NK-92 treated with Interleukin-12 subunit alpha and Interleukin-12 subunit beta, amount 100 ng/mL, for 24 hours (cell line): Measurements from ENCODE around the gene POLR1E.
A peak's percentile ranks its signal among the peaks of the same experiment; 100 is the strongest.
"Not testable (repeated sequence)": the region's sequence is repeated elsewhere in the genome, so short reads cannot be mapped to it uniquely, and the experiment has no call there.

Experiments used
- DNase-seq: peaks from one replicate; lab custom pipeline; 2025; lab: John Stamatoyannopoulos, UW

The POLR1E gene

GRCh38 chr9:37465249-37466036 lies 20.3 kb upstream of the POLR1E start, which contains the start of gene ZBTB5:
Gene ZBTB5 (minus strand): TSS chr9:37465450. CDS start chr9:37442551, 22,899 bp downstream.
- DNase-seq: peak; percentile 99

DNA sequence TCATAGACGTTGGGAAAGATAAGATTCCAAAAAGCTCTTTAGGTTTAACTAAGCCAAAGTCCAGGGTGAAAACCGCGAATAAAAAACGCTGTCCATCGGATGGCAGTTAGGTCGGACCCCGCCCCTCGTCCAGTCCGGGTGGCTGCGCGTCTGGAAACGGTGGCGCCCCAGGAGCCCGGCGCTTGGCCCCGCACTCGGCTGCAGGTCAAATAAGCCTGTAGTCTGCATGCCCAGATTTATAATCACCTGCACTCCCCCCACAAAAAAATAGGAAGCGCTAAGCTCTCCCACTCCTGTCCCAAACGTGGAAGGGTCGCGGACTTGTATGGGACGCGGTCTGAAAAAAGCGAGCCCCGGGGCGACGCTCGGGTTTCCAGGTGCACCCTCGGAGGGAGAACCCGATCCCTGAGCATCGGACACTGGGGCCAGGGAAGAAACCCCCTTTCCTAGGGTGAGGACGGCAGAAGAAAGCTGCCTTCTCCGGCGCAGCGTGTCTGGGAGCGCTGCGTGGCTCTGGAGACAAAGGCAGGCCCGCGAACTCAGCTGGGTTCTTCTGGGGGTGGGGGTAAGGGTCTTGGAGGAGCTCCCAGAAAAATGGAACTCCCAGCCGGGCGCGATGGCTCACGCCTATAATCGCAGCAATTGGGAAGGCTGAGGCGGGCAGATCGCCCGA lies 19.6 kb upstream of the POLR1E start:
- DNase-seq: peak; percentile 58

DNA sequence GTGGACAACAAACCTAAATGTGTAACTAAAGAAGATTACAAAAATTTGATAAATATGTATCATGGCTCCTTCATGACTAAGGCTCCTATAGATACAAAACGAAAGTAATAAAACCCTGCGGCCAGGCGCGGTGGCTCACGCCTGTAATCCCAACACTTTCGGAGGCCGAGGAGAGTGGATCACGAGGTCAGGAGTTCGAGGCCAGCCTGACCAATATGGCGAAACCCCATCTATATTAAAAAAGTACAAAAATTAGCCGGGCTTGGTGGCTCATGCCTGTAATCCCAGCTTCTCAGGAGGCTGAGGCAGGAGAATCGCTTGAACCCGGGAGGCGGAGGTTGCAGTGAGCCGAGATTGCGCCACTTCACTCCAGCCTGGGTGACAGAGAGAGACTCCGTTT lies 18.2 kb upstream of the POLR1E start:
- DNase-seq: not testable (repeated sequence)

DNA sequence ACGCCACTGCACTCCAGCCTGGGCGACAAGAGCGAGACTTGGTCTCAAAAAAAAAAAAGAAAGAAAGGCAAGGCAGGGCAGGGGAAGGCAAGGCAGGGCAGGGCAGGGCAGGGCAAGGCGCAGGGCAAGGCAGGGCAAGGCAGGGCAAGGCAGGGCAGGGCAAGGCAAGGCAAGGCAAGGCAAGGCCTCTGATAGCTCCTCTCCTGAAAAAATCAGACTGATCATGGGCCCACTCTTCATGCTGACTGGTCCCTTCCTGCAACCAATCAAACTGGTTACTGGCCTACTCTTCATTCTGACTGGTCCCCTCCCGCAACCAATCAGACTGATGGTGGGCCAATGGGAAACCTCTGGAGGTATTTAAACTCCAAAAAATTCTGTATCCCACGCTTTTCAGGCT lies 17.1 kb upstream of the POLR1E start:
- no peak for DNase-seq

- DNase-seq: no peak
Observed at GRCh38 chr9:37471942-37472684, 13.6 kb upstream of the POLR1E start.

DNA sequence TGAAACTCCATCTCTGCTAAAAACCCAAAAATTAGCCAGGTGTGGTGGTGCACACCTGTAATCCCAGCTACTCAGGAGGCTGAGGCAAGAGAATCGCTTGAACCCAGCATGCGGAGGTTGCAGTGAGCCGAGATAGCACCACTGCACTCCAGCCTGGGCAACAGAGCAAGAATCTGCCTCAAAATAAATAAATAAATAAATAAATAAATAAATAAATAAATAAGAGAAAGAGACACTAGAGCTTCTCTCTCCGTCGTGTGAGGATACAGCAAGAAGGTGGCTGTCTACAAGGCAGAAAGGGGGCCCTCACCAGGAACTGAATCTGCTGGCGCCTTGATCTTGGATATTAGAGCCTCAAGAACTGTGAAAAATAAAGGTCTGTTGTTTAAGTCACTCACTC lies 11.8 kb upstream of the POLR1E start:
- DNase-seq: not testable (repeated sequence)

DNA sequence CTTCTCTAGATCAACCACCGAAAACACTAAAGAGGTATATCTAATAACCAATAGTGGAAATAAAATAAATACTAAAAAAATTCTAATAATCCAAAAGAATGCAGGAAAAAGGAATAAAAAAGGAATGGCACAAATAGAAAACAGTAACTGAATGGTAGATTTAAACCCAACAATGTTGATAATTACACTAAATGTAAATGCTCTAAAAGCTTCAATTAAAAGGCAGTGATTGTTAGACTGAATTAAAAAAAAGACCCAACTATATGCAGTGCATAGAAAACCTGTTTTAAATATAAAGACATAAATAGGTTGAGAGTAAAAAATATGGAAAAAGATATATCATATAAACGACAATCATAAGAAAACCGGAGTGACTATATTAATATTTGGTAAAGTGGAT lies 11.3 kb upstream of the POLR1E start:
- no peak for DNase-seq

DNA sequence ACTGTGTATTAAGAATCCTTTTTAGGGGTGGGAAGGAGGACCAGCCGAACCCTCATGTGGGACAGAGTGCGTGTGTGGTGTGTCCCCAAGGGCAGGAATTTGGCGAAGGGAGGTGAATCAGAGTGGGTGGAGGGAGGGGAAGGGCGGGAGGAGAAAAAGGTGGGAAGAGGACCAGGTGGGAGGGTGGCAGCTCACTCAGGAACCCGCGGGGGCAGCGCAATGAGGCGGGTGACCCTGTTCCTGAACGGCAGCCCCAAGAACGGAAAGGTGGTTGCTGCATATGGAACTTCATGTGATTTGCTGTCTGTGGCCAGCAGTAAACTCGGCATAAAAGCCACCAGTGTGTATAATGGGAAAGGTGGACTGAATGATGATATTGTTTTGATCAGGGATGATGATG lies 8.8 kb upstream of the POLR1E start:
- DNase-seq: no peak

GRCh38 chr9:37477443-37477842 lies 8.3 kb upstream of the POLR1E start:
- not testable (repeated sequence) for DNase-seq

DNA sequence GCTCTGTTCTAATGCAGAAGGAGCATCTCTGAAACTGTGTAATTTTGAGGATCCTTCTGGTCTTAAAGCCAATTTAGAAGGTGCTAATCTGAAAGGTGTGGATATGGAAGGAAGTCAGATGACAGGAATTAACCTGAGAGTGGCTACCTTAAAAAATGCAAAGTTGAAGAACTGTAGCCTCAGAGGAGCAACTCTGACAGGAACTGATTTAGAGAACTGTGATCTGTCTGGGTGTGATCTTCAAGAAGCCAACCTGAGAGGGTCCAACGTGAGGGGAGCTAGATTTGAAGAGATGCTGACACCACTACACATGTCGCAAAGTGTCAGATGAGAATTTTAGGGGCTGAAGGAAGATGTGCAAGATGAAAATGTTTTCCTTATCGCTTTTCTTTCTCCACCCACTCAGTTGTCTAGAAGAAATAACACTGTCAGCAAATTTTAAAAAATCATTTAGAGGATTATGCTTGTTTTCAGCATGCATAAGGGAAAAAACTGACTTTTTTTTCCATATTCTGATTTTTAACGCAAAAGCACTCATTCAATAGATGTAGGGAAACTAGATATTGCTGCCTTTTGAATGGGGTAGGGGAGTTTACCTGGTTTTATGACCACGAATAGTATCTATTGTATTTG lies 7.6 kb upstream of the POLR1E start:
- DNase-seq: not testable (repeated sequence)

DNA sequence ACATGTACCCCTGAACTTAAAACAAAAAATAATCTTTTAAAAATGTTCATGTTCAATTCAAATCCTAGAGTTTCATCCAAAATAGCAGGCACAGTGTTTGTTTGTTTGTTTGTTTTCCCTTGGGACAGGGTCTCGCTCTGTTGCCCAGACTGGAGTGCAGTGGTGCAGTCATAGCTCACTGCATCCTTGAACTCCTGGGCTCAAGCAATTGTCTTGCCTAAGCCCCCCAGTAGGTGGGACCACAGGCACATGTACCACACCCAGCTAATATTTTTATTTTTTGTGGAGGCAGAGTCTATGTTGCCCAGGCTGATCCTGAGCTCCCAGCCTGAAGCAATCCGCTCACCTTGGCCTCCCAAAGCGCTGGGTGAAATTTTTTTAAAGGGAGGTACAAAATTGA lies 5.0 kb upstream of the POLR1E start:
- DNase-seq: no peak

DNA sequence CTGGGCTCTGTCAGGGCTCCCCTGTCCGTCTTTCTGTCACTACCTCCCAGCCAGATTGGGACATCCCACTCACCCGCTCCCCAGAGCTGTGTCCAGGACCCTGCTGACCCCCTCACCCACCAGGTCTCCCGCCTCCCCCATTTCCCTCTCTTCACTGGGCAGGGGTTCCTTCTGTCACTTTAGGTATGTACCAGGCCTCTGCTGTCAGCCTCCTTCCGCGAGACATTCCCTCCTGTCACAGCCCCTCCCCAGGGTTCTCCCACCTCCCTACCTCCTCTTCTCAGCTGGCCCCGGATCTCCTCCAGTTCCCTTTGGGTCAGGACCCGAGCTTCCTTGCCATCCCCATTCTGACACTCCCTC lies 488 bp downstream of the POLR1E start:
- DNase-seq: no peak

DNA sequence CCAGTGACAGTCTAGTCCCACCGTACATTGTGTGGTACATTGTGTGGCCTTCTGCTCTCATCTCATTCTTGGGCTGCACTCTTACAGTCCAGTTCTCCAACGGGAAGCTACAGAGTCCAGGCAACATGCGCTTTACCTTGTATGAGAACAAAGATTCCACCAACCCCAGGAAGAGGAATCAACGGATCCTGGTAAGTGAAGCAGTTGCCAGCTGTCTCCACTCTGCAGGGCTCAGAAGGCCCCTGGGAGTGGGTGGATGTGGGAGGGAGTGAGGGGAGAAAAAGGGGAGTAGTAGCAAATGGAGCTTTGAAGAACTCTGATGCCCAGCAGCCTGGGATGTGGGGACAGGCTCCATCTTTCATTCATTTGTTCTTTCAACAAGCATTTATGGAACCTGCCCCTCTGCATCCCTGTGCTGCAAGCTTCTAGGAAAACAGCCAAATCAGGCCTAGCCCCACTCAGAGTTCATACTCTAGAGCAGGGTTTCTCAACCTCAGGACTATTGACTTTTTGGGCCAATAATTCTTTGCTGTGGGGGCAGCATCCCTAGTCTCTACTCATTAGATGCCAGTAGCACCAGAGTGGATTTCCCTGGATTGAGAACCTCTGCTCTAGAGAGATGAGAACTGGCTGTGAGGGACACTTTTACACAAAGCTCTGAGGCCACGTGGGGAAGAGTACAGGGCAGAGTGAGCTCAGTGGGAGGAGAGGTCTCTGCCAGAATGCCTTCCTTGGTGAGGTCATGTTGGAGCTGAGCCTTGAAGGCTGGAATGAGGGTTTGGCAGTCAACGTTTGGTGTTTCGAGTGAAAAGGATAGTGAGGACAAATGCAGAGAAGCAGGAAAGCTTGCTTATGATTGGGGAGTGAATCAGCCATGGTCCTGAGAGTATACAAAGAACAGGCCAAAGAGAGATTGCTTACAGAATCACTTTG lies 1.1 kb downstream of the POLR1E start:
- DNase-seq: no peak

DNA sequence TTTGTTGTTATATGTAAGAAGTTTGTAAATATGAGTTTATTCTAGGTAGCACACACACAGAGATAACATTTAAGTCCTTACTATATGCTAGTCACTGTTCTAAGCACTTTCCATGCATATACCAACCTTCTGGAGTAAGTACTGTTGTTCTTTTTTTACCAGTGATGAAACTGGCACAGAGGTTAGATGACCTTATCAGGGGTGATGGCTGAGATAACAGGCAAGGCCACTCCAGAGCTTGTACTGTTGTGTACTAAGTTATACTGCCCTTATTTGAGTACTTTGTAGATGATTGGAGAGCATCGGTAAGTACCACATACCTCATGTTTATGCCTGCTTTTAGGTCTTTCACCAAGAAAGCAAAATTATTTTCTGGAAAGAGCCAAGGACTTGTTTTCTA lies 6.2 kb downstream of the POLR1E start:
- DNase-seq: no peak

- no peak for DNase-seq
Observed at GRCh38 chr9:37495571-37495970, 9.8 kb downstream of the POLR1E start.

DNA sequence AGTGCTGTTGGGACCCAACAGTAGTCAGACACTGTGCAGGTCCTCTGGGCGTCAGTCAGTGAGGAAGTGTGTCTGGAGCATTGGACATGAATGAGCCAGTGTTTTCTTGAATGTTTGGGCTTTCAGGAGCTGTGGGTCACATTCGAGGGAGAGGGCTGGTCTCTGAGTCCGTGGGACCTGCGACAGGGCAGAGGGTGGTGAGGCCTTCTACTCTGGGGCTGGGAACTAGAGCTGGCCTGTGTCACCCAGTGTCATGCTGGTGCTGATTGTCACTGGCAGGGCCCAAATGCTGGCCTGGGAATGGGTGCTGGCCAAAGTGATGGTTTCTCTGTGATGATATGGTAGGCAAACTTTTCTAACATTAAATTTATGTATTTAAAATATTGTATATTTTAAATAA lies 10.3 kb downstream of the POLR1E start:
- DNase-seq: no peak

DNA sequence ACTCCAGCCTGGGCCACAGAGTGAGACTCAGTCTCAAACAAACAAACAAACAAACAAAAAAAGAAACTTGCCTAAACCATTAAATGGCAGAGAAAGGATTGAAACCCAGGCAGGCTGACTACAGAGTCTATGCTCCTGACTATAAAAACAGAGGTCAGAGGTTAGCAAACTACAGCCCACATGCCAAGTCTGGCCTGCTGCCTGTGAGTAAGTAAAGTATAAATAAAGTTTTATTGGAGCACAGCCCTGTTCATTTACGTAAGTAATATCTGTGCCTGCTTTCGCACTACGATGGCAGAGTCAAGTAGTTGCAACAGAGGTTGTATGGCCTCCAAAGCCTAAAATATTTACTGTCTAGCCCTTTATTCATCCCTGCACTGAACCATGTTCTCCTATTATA lies 11.6 kb downstream of the POLR1E start:
- DNase-seq: no peak

DNA sequence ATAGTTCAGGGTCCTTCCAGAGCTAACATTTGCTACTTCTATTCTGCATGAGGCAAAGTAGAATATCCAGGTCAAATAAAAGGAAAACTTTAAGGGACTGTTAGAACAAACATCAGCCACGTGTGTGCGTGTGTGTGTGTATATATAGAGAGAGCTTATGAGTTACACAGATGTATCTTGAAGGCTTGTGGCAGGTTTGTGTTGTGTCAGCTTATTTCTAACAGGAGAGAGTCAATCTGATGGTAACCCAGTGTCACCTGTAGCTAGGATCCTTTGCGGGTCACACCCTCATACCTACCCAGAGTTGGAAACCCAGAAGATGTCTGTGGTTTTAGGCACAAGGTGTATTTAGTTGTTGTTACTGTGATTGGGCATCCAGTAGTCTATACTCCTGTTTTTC lies 12.7 kb downstream of the POLR1E start:
- DNase-seq: no peak

DNA sequence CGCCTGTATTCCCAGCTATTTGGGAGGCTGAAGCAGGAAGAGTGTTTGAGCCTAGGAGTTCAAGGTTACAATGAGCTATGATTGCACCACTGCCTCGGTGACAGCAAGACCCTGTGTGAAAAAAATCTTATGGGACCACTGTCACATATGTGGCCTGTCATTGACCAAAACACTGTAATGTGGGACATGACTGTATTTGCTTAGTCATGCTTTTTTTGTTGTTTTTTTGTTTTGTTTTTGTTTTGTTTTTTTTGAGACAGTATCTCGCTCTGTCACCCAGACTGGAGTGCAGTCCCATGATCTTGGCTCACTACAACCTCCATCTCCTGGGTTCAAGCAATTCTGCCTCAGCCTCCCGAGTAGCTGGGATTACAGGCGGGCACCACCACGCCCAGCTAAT lies 13.5 kb downstream of the POLR1E start:
- DNase-seq: no peak

DNA sequence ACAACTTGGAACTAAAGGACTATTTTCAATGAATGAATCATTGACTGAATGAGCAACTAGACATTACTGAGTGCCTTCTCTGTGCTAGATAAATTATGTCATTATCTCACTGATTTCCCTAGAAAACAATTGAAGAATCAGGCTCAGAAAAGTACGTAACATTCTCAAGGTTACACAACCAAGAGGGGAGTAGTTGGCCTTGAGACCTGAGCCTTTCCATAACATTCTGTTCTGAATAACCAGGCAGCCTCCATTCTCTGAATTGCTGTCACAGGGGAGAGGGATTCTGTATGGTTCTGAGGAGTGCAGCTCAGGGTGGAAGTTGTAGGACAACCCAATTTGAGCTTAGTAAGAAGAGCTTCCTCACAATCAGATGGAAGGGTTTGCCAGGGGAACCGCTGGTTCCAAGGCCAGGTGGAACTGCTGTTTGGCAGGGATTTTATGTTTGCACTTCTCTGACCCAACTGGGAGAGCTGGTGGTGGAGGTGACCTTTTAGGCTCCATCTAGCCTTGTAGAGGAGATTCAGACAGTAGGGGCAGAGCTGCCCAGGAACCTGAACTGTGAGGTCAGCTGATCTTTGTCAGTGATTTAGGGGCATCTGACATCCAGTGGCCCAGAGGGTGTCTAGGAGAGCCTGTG lies 16.3 kb downstream of the POLR1E start:
- no peak for DNase-seq

- DNase-seq: peak; percentile 20
Observed at GRCh38 chr9:37503736-37504135, 18.0 kb downstream of the POLR1E start.
